Brain microvascular endothelial cell (primary cell): ENCODE measurements around the gene BCL2L15.

Experiments used
- DNase-seq: peaks from one replicate; pipeline ENCODE4 v3.0.0-alpha.2; 2020
- H3K27ac ChIP-seq: fragments of 250-450 bp; sonication (Bioruptor Pico); 2 replicates; pipeline ENCODE4 v1.5.1; 2020; ENCODE audit warnings: mild to moderate bottlenecking, moderate library complexity
- H3K27me3 ChIP-seq: fragments of 250-450 bp; sonication (Bioruptor Pico); replicated peaks from 2 replicates; pipeline ENCODE4 v1.5.1; 2020; ENCODE audit warnings: mild to moderate bottlenecking
- H3K36me3 ChIP-seq: fragments of 250-450 bp; sonication (Bioruptor Pico); replicated peaks from 2 replicates; pipeline ENCODE4 v1.5.1; 2020; ENCODE audit warnings: mild to moderate bottlenecking
- H3K4me3 ChIP-seq: 2 replicates; pipeline ENCODE4 v1.5.1; 2011; ENCODE audit warnings: low read depth, mild to moderate bottlenecking, control low read depth, low read length, moderate library complexity
- CTCF ChIP-seq: IDR thresholded peaks from 2 replicates; pipeline ENCODE4 v1.5.1; 2011; ENCODE audit warnings: low read depth, mild to moderate bottlenecking, moderate library complexity, low read length, control low read depth, inconsistent platforms; ENCODE audit errors: missing control alignments
- in situ Hi-C: cut with HindIII; loops from 2 replicates; pipeline ENCODE4 v1.10.0; 2017; ENCODE audit warnings: low sequenced_read_pairs, low pct_ligation_motif_present

BCL2L15 gene

GRCh38 chr1:113846391-113847035 is 40.9 kb downstream of the BCL2L15 start:
- no peaks in the 10 kb centered on the region for H3K36me3 ChIP-seq
- no peaks in the 10 kb centered on the region for H3K27me3 ChIP-seq
- no peak overlapping the region for H3K4me3 ChIP-seq
- H3K27ac ChIP-seq = no peak overlapping the region
- no peak for TF ChIP-seq CTCF
- in situ Hi-C loops = no loop called here
- no peak for DNase-seq

GRCh38 chr1:113836534-113836933 is 50.8 kb downstream of the BCL2L15 start:
- H3K36me3 ChIP-seq = no peaks in the 10 kb centered on the region
- H3K27me3 ChIP-seq = no peaks in the 10 kb centered on the region
- H3K27ac ChIP-seq = no peak overlapping the region
- no peak for DNase-seq
- in situ Hi-C loops = no loop called here
- TF ChIP-seq CTCF = no peak
- no peak overlapping the region for H3K4me3 ChIP-seq

DNA sequence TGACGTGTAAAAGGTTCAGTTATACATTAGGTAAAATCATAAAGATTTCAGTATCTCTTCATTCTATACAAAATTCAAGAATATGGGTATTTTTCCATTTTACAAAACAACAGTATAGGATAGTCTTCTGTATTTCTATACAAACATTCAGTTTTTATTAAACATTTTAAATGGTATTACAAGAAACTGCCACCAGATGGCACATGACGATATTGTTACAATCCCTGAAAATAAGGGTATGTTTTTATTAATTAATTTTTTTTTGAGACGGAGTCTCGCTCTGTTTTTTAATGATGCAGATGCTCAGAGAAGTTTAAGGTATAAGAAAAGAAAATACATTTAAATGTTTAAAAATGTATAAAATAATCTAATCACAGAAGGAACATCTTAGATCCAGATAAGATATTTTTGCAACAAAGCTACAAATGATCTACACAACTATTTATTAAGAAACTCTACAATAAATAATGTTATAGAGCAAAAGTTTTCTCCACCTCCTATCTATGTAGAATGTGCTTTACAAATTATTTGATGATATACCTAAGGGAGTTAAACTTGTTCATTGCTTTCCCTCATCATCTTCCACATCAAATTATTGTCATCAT is 51.6 kb downstream of the BCL2L15 start:
- H3K36me3 ChIP-seq = no peaks in the 10 kb centered on the region
- no peak overlapping the region for H3K27ac ChIP-seq
- in situ Hi-C loops = no loop called here
- no peak for TF ChIP-seq CTCF
- no peaks in the 10 kb centered on the region for H3K27me3 ChIP-seq
- DNase-seq = peak; percentile 15
- H3K4me3 ChIP-seq = no peak overlapping the region

DNA sequence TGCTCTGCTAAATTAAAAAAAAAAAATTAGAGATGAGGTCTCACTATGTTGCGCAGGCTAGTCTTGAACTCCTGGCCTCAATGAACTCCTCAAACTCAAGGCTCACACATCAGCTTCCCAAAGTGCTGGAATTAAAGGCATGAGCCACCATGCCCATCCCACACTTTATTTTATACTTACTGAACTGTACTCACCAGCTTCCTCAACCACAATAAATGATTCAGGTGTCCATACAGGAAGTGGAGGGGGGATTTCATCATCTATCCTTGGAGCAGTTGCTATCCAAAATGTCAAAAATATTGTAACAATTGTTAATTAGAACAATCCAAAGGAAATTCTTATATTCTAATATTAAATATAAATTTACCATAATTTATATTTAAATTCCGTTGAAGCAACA is 52.7 kb downstream of the BCL2L15 start:
- H3K36me3 ChIP-seq = no peaks in the 10 kb centered on the region
- in situ Hi-C loops = no loop called here
- no peak for TF ChIP-seq CTCF
- DNase-seq = no peak
- H3K4me3 ChIP-seq = no peak overlapping the region
- H3K27me3 ChIP-seq = no peaks in the 10 kb centered on the region
- no peak overlapping the region for H3K27ac ChIP-seq
